ENCODE results near the gene ADAM21. TPM values are rescaled to one million over a fixed set of nuclear protein-coding genes. Genes with fewer than 3 reads are reported as not detected.

ADAM21 gene
- total RNA-seq, 1 experiment from 2014 or later: not detected

DNA sequence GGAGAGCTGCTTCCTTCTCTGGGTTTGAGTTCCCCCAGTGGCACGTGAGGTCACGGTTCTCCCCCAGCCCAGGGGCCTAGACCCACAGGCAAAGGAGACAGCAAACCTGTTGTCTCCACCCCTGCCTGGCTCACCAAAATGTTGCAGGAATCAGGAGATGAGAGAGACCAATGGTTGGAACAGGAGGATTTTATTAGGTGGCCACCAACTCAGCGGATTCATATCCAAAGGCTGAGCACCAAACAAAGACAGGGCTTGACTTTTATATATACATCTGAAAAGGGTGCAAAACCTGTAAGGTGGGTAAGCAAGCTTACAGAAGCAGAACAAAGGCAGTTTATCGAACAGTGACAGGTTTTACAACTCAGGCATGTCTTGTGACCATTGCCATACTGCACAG, 9.2 kb upstream of the ADAM21 start:
- Mint-ChIP-seq H3K36me3 (ENCODE audit: insufficient read depth, unreplicated experiment) (no peaks in the 10 kb centered on the region), H3K27me3 (ENCODE audit: insufficient read depth, unreplicated experiment) (no peaks in the 10 kb centered on the region), H3K27ac (ENCODE audit: unreplicated experiment) (no peak overlapping the region), H3K4me3 (ENCODE audit: unreplicated experiment) (no peak overlapping the region), H3K4me1 (ENCODE audit: low read depth, unreplicated experiment) (no peaks in the 10 kb centered on the region), H3K9me3 (ENCODE audit: unreplicated experiment) (peaks cover 56% of the 10 kb centered on the region)
- ChIA-PET CTCF (no interaction called here), POLR2A (no interaction called here)
- no peaks in the 10 kb centered on the region for H3K27me3 ChIP-seq (replicated peaks; ENCODE audit: control insufficient read depth, insufficient read depth, low read length)
- no peak for DNase-seq
- no peaks in the 10 kb centered on the region for H3K36me3 ChIP-seq (ENCODE audit: control insufficient read depth, insufficient read depth, low read length)
- H3K4me3 ChIP-seq (ENCODE audit: low read depth, low read length): no peak overlapping the region
- no TSS peak for BruUV-seq (replicated peaks)
- intact Hi-C loops (cut with micrococcal nuclease; ENCODE audit: unreplicated experiment): no loop called here
- H3K4me1 ChIP-seq: no peaks in the 10 kb centered on the region
- peaks cover 11% of the 10 kb centered on the region; the same call in 1 of the 2 replicates for H3K9me3 ChIP-seq
- TF ChIP-seq CTCF (IDR thresholded peaks at IDR 0.05; ENCODE audit: insufficient read depth in 1 of 2, low read depth in 1 of 2, low read length in 1 of 2, severe bottlenecking in 1 of 2, unreplicated experiment in 1 of 2): no peak

- Histone ChIP-seq H3K4me1 (no peaks in the 10 kb centered on the region), H3K27me3 (replicated peaks; ENCODE audit: control insufficient read depth, insufficient read depth, low read length) (no peaks in the 10 kb centered on the region), H3K4me3 (ENCODE audit: low read depth, low read length) (no peak overlapping the region), H3K9me3 (no peaks in the 10 kb centered on the region), H3K36me3 (ENCODE audit: control insufficient read depth, insufficient read depth, low read length) (no peaks in the 10 kb centered on the region)
- Mint-ChIP-seq H3K4me3 (ENCODE audit: unreplicated experiment) (no peak overlapping the region), H3K36me3 (ENCODE audit: insufficient read depth, unreplicated experiment) (no peaks in the 10 kb centered on the region), H3K4me1 (ENCODE audit: low read depth, unreplicated experiment) (no peaks in the 10 kb centered on the region), H3K9me3 (ENCODE audit: unreplicated experiment) (peaks cover 25% of the 10 kb centered on the region), H3K27me3 (ENCODE audit: insufficient read depth, unreplicated experiment) (peaks cover 3% of the 10 kb centered on the region), H3K27ac (ENCODE audit: unreplicated experiment) (no peak overlapping the region)
- ChIA-PET CTCF (no interaction called here), POLR2A (no interaction called here)
- no TSS peak for BruUV-seq (replicated peaks)
- TF ChIP-seq CTCF (IDR thresholded peaks at IDR 0.05; ENCODE audit: insufficient read depth in 1 of 2, low read depth in 1 of 2, low read length in 1 of 2, severe bottlenecking in 1 of 2, unreplicated experiment in 1 of 2): no peak
- peak in 1 of 2 experiments; percentile 4 for DNase-seq
- intact Hi-C loops (cut with micrococcal nuclease; ENCODE audit: unreplicated experiment): no loop called here
Observed at GRCh38 chr14:70448633-70449340, 3.2 kb upstream of the ADAM21 start.

GRCh38 chr14:70454731-70455130, 2.8 kb downstream of the ADAM21 start:
- Mint-ChIP-seq H3K27me3 (ENCODE audit: insufficient read depth, unreplicated experiment) (peaks cover 7% of the 10 kb centered on the region), H3K4me1 (ENCODE audit: low read depth, unreplicated experiment) (no peaks in the 10 kb centered on the region), H3K27ac (ENCODE audit: unreplicated experiment) (no peak overlapping the region), H3K36me3 (ENCODE audit: insufficient read depth, unreplicated experiment) (no peaks in the 10 kb centered on the region), H3K9me3 (ENCODE audit: unreplicated experiment) (no peaks in the 10 kb centered on the region), H3K4me3 (ENCODE audit: unreplicated experiment) (no peak overlapping the region)
- no peaks in the 10 kb centered on the region for H3K27me3 ChIP-seq (replicated peaks; ENCODE audit: control insufficient read depth, insufficient read depth, low read length)
- H3K36me3 ChIP-seq (ENCODE audit: control insufficient read depth, insufficient read depth, low read length): no peaks in the 10 kb centered on the region
- POLR2A ChIA-PET: no interaction called here
- DNase-seq: no peak
- CTCF ChIA-PET: no interaction called here
- intact Hi-C loops (cut with micrococcal nuclease; ENCODE audit: unreplicated experiment): no loop called here
- no peak overlapping the region for H3K4me3 ChIP-seq (ENCODE audit: low read depth, low read length)
- H3K9me3 ChIP-seq: no peaks in the 10 kb centered on the region
- TF ChIP-seq CTCF (IDR thresholded peaks at IDR 0.05; ENCODE audit: insufficient read depth in 1 of 2, low read depth in 1 of 2, low read length in 1 of 2, severe bottlenecking in 1 of 2, unreplicated experiment in 1 of 2): no peak
- H3K4me1 ChIP-seq: no peaks in the 10 kb centered on the region
- BruUV-seq (replicated peaks): no TSS peak
